H1 (cell line): ENCODE measurements around the gene CRYBG1.

Experiments used
- CEBPB ChIP-seq: IDR thresholded peaks from 2 replicates; pipeline ENCODE4 v1.6.1; 2012; ENCODE audit warnings: low read depth, low read length
- CHD1 ChIP-seq: IDR thresholded peaks from 2 replicates; pipeline ENCODE4 v1.6.1; 2012; ENCODE audit warnings: low read depth, low read length, improper control_type of control experiment
- CREB1 ChIP-seq: IDR thresholded peaks from 2 replicates; pipeline ENCODE4 v1.6.1; 2012; ENCODE audit warnings: inconsistent platforms
- GABPA ChIP-seq: IDR thresholded peaks from 2 replicates; pipeline ENCODE4 v1.6.1; 2011; ENCODE audit warnings: mild to moderate bottlenecking, low read length, moderate library complexity, borderline replicate concordance; ENCODE audit not compliant: insufficient read depth
- HDAC2 ChIP-seq, 2 experiments: fragments of 300-600 bp in 1 of 2; sonication (generic) in 1 of 2; IDR thresholded peaks; 2 replicates each; pipeline ENCODE4 v1.6.1; 2011 to 2012; ENCODE audit warnings: low read depth in 2 of 2, low read length in 2 of 2, mild to moderate bottlenecking in 2 of 2, moderate library complexity in 2 of 2, borderline replicate concordance in 1 of 2, inconsistent platforms in 1 of 2
- JUN ChIP-seq: IDR thresholded peaks from 2 replicates; pipeline ENCODE4 v1.6.1; 2011; ENCODE audit warnings: low read depth, mild to moderate bottlenecking, improper control_type of control experiment, low read length
- JUND ChIP-seq: IDR thresholded peaks from 2 replicates; pipeline ENCODE4 v1.6.1; 2011; ENCODE audit warnings: mild to moderate bottlenecking, improper control_type of control experiment, low read length
- POLR2AphosphoS5 ChIP-seq: IDR thresholded peaks from 2 replicates; pipeline ENCODE4 v1.6.1; 2011; ENCODE audit warnings: low read depth, low read length
- RAD21 ChIP-seq, 2 experiments: IDR thresholded peaks in 1 of 2; conservative IDR thresholded peaks in 1 of 2; 2 replicates each; pipeline ENCODE4 v1.6.1; 2011; ENCODE audit warnings: low read depth in 2 of 2, low read length in 2 of 2, improper control_type of control experiment in 1 of 2, inconsistent platforms in 1 of 2, mild to moderate bottlenecking in 1 of 2, moderate library complexity in 1 of 2
- SIN3A ChIP-seq, 2 experiments: IDR thresholded peaks in 1 of 2; conservative IDR thresholded peaks in 1 of 2; 2 replicates each; pipeline ENCODE4 v1.6.1; 2011 to 2012; ENCODE audit warnings: low read length in 2 of 2, improper control_type of control experiment in 1 of 2, low read depth in 1 of 2, mild to moderate bottlenecking in 1 of 2
- SIRT6 ChIP-seq: IDR thresholded peaks from one replicate; pipeline ENCODE4 v1.7.1; 2012; ENCODE audit warnings: low read length, inconsistent platforms
- TF ChIP-seq, protein P1 (sequence below), 3 experiments: IDR thresholded peaks; 1 replicate in 2 of 3; 2 replicates in 1 of 3; pipeline versions ENCODE4 v1.5.1 to v1.6.1; 2011; ENCODE audit warnings: low read length in 3 of 3, mild to moderate bottlenecking in 3 of 3, inconsistent platforms in 2 of 3, low read depth in 1 of 3, moderate library complexity in 1 of 3; ENCODE audit not compliant: insufficient read depth in 1 of 3; ENCODE audit errors: control extremely low read depth in 1 of 3
- TF ChIP-seq, protein P2 (sequence below): fragments of 300-600 bp; sonication (generic); IDR thresholded peaks from 2 replicates; pipeline ENCODE4 v1.7.1; 2012; ENCODE audit warnings: low read length, moderate library complexity, mild to moderate bottlenecking, inconsistent platforms; ENCODE audit not compliant: insufficient replicate concordance
- TF ChIP-seq, protein P3 (sequence below): IDR thresholded peaks from 2 replicates; pipeline ENCODE4 v1.6.1; 2012; ENCODE audit warnings: inconsistent platforms

DNA sequence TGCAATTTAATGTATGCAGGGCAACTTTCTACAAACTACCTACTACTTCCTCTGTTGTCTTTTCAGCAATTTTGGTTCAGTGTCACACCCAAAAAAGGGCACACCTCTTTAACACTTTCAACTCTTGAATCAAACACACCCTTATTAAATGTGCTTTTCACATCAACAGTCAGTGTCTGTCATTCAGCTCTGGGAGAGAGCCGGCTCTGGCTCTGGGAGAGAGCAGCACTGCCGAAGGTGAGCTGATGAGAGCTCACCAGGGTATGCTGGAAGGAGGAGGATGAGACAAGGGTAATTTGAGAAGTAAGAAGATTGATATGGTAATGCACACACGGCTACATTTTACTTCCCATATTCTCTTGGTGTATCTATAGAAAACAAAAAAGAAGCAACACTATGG is 134.5 kb downstream of the CRYBG1 start:
- TF ChIP-seq, protein P1, sequence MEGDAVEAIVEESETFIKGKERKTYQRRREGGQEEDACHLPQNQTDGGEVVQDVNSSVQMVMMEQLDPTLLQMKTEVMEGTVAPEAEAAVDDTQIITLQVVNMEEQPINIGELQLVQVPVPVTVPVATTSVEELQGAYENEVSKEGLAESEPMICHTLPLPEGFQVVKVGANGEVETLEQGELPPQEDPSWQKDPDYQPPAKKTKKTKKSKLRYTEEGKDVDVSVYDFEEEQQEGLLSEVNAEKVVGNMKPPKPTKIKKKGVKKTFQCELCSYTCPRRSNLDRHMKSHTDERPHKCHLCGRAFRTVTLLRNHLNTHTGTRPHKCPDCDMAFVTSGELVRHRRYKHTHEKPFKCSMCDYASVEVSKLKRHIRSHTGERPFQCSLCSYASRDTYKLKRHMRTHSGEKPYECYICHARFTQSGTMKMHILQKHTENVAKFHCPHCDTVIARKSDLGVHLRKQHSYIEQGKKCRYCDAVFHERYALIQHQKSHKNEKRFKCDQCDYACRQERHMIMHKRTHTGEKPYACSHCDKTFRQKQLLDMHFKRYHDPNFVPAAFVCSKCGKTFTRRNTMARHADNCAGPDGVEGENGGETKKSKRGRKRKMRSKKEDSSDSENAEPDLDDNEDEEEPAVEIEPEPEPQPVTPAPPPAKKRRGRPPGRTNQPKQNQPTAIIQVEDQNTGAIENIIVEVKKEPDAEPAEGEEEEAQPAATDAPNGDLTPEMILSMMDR (IDR thresholded peaks at IDR 0.05; ENCODE audit: control extremely low read depth in 1 of 3, insufficient read depth in 1 of 3, low read depth in 1 of 3, low read length in 3 of 3) = no peak
- TF ChIP-seq HDAC2 (IDR thresholded peaks at IDR 0.05; ENCODE audit: borderline replicate concordance in 1 of 2, low read depth in 2 of 2, low read length in 2 of 2) (no peak), SIRT6 (no peak), CHD1 (no peak), RAD21 (IDR thresholded peaks at IDR 0.05 in 1 of 2, conservative IDR thresholded peaks at IDR 0.05 in 1 of 2; ENCODE audit: low read depth in 2 of 2, low read length in 2 of 2) (no peak), POLR2AphosphoS5 (no peak), JUN (no peak), GABPA (no peak), CREB1 (no peak), CEBPB (no peak), JUND (no peak), SIN3A (conservative IDR thresholded peaks at IDR 0.05 in 1 of 2, IDR thresholded peaks at IDR 0.05 in 1 of 2; ENCODE audit: low read depth in 1 of 2, low read length in 2 of 2) (no peak)
- TF ChIP-seq, protein P2, sequence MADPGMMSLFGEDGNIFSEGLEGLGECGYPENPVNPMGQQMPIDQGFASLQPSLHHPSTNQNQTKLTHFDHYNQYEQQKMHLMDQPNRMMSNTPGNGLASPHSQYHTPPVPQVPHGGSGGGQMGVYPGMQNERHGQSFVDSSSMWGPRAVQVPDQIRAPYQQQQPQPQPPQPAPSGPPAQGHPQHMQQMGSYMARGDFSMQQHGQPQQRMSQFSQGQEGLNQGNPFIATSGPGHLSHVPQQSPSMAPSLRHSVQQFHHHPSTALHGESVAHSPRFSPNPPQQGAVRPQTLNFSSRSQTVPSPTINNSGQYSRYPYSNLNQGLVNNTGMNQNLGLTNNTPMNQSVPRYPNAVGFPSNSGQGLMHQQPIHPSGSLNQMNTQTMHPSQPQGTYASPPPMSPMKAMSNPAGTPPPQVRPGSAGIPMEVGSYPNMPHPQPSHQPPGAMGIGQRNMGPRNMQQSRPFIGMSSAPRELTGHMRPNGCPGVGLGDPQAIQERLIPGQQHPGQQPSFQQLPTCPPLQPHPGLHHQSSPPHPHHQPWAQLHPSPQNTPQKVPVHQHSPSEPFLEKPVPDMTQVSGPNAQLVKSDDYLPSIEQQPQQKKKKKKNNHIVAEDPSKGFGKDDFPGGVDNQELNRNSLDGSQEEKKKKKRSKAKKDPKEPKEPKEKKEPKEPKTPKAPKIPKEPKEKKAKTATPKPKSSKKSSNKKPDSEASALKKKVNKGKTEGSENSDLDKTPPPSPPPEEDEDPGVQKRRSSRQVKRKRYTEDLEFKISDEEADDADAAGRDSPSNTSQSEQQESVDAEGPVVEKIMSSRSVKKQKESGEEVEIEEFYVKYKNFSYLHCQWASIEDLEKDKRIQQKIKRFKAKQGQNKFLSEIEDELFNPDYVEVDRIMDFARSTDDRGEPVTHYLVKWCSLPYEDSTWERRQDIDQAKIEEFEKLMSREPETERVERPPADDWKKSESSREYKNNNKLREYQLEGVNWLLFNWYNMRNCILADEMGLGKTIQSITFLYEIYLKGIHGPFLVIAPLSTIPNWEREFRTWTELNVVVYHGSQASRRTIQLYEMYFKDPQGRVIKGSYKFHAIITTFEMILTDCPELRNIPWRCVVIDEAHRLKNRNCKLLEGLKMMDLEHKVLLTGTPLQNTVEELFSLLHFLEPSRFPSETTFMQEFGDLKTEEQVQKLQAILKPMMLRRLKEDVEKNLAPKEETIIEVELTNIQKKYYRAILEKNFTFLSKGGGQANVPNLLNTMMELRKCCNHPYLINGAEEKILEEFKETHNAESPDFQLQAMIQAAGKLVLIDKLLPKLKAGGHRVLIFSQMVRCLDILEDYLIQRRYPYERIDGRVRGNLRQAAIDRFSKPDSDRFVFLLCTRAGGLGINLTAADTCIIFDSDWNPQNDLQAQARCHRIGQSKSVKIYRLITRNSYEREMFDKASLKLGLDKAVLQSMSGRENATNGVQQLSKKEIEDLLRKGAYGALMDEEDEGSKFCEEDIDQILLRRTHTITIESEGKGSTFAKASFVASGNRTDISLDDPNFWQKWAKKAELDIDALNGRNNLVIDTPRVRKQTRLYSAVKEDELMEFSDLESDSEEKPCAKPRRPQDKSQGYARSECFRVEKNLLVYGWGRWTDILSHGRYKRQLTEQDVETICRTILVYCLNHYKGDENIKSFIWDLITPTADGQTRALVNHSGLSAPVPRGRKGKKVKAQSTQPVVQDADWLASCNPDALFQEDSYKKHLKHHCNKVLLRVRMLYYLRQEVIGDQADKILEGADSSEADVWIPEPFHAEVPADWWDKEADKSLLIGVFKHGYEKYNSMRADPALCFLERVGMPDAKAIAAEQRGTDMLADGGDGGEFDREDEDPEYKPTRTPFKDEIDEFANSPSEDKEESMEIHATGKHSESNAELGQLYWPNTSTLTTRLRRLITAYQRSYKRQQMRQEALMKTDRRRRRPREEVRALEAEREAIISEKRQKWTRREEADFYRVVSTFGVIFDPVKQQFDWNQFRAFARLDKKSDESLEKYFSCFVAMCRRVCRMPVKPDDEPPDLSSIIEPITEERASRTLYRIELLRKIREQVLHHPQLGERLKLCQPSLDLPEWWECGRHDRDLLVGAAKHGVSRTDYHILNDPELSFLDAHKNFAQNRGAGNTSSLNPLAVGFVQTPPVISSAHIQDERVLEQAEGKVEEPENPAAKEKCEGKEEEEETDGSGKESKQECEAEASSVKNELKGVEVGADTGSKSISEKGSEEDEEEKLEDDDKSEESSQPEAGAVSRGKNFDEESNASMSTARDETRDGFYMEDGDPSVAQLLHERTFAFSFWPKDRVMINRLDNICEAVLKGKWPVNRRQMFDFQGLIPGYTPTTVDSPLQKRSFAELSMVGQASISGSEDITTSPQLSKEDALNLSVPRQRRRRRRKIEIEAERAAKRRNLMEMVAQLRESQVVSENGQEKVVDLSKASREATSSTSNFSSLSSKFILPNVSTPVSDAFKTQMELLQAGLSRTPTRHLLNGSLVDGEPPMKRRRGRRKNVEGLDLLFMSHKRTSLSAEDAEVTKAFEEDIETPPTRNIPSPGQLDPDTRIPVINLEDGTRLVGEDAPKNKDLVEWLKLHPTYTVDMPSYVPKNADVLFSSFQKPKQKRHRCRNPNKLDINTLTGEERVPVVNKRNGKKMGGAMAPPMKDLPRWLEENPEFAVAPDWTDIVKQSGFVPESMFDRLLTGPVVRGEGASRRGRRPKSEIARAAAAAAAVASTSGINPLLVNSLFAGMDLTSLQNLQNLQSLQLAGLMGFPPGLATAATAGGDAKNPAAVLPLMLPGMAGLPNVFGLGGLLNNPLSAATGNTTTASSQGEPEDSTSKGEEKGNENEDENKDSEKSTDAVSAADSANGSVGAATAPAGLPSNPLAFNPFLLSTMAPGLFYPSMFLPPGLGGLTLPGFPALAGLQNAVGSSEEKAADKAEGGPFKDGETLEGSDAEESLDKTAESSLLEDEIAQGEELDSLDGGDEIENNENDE = no peak
- TF ChIP-seq, protein P3, sequence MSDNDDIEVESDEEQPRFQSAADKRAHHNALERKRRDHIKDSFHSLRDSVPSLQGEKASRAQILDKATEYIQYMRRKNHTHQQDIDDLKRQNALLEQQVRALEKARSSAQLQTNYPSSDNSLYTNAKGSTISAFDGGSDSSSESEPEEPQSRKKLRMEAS = no peak
